GM21576 (cell line): ENCODE results near the gene AP1G1.

ENCODE experiments used
- ATAC-seq: cut with Tn5 transposase; IDR thresholded peaks from one replicate; pipeline ENCODE4 v1.9.1; 2021; ENCODE audit warnings: mild to moderate bottlenecking, moderate library complexity; ENCODE audit not compliant: unreplicated experiment

Gene AP1G1

GRCh38 chr16:71758293-71758760 is 50.3 kb downstream of the AP1G1 start:
- ATAC-seq = no peak

DNA sequence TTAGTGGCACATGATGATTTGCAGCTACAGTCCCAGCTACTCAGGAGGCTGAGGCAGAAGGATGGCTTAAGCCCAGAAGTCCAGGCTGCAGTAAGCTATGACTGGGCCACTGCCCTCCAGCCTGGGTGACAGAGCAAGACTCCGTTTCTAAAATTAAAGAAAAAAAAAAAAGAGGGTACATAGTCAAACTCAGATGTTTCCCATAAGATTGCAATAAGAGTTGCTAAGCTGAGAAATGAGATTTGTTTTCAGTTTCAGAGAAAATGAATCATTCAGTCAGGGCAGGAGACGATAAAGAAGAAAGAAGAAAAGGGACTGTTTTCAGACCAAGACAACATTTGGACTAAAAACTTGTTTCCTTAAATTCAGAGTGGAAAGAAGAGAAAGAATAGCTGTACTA is 54.0 kb downstream of the AP1G1 start:
- no peak for ATAC-seq

DNA sequence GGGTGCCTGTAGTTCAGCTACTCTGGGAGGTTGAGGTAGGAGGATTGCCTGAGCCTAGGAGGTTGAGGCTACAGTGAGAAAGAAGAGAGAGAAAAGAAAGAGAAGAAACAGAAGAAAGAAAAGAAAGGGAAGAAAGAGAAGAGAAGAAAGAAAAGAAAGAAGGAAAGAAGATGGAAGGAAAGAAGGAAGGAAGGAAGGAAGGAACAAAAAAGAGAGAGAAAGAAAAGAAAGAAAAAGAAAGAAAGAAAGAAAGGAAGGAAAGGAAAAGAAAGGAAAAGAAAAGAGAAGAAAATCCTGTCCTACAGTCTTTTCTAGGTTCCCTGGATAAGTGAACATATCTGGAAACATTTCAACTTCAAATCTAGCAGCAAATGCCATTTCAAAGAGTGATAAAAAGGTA is 54.5 kb downstream of the AP1G1 start:
- no peak for ATAC-seq

GRCh38 chr16:71748226-71748625 is 60.4 kb downstream of the AP1G1 start:
- no peak for ATAC-seq

GRCh38 chr16:71746442-71747046 is 62.1 kb downstream of the AP1G1 start:
- ATAC-seq = no peak

DNA sequence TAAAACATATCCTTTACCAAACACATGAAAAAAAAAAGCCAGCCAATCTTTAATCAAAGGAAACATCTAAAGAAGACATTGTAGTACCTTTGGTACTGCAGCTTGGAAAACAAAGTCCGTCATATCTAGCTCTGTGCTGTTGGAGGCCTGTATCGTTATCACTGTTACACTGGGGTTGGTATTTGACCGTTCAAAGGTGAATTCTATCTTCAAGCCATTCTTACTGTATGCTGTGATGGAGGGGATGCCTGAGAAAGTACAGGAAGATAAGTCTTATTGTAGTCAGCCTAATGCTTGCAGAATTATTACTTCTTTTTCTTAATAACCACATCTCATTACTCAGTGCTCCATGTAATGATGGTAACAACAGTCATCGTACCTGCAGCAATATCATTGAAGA is 69.8 kb downstream of the AP1G1 start:
- no peak for ATAC-seq

DNA sequence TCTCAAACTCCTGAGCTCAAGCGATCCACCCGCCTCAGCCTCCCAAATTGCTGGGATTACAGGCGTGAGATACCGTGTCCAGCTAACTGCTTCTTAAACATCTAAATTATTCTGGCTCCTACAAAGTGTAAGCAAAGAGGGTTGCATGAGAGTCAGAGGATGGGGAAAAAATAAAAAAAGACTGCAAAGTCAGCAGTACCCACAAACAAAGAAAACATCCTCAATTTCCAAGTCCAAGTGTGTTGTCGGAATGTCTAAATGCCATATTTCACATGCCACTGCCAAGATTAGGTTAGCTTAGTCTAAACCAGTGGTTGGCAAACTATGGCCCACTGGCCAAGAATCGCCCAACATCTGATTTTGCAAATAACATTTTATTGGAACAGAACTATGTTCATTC is 71.1 kb downstream of the AP1G1 start:
- no peak for ATAC-seq

DNA sequence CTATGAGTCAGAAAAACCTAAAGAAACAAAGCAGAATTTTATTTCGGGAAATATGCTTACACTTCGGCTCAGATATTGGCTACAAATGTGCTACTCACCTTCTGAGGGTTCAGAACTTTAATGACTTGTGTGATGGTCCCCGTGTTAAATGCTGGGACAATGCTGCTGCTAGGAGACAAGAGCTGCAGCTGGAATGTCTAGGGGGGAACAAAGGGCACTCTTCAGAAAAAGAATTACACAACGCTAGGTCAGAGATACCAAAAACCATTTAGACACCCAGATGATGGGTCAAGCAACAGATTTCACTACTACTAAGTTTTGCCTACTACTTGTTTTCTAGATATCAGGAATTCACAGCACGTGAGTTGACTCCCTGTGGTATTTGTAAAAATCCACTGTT is 74.1 kb downstream of the AP1G1 start:
- ATAC-seq = no peak

- ATAC-seq = no peak
These were observed 76.0 kb downstream of the AP1G1 start for GRCh38 chr16:71732587-71732986.

GRCh38 chr16:71727551-71728324 is 80.9 kb downstream of the AP1G1 start:
- no peak for ATAC-seq

DNA sequence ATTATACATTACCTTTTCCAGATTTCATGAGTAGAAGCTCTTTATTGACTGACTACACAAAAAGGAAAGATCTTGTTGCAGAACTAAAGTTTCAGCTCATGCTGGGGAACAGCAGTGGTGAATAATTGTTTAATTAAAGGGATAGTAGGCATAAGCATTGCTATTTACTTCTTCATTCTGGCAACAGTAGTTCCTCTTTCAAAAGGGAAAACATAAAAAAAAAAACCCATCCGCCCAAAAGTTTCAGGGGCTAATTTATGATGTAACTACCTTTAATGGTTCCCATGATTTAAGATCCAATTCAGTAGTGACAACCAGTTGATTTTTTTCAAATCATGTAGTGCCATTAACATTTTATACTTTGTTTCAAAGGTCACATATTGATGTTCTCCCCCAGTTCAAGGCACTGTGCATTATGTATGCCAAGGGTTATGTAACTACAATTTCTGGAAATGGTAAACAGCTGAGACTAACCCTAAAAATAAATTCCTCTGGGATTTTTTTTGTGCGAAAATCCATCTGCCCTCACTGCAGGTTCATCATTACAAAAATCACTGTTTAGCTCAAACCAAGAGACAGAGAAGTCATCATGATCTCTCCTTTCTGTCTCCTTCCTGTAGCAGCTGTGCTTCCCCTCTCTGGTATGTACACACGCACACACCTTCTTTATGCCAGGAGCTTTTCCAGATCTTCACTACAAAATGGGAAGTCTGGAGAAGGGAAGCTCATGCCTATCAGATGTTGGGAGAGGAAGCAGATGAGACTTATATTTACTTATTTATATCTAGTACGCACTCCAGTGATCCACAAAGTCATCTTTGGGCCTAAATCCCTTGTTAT is 81.9 kb downstream of the AP1G1 start:
- ATAC-seq = no peak

DNA sequence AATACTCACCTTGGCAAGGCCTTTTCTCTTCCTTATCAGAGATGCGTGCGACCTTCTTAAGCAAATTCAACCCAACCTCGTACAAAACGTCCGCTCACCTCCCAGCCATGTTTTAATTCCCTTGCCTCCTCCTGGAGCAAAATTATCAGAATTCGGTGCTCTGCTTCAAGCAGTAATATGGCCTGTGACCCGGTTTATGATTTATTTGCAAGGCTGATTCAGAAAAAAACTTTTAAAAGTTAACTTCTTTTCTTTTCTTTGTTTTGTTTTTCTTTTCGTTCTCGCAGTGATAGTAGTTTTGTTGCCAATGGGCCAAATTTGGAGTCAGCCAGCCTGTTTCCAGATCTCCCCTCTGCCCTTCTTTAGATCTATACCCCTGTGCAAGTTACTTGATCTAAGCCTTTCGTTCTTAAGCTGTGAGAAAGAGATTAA is 84.3 kb downstream of the AP1G1 start, which contains the start of gene PHLPP2:
Gene PHLPP2 (minus strand): TSS at position 382 of the 432 bp plus-strand sequence. CDS start 9,906 bp downstream, outside the sequence.
- ATAC-seq = no peak

DNA sequence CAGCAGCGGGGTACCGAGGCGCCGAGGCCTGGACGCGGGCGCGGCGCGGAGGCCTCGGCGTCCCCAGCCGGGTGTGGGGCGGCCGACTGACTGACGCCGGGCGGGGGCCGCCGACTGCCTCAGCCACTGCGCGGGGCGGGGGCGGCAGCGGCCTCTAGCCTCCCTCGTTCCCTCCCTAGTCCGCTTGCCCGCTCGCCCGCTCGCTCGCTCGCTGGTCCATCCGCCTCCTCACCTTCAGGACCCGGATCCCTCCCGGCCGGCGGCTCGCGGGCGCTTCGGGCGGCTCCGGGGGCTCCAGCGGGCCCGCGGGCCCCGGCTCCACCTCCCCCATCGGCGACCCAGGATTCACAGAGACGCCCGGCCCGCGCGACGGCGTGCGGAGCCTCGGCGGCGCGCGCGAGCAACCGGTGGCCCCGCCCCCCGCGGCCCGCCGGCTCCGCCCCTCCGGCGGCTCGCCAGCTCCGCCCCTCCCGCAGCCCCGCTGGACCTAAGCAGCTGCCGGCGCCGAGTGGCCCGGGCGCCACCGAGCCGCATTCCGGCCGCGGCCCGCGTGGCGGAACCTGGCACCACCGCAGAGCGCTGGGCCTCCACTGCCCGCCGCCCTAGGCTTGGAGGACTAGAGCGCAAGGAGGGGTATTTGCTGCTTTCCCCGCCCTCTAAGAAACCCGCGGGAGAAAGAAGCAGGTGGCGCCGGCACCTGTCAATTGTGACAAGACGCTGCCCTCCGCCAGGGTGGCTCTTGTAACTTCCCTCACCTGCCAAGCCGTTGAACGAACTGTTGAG is 84.9 kb downstream of the AP1G1 start:
- ATAC-seq = peak; percentile 71

- ATAC-seq = peak; percentile 28
These were observed 85.7 kb downstream of the AP1G1 start for GRCh38 chr16:71722801-71723536.

GRCh38 chr16:71721066-71721740 is 87.4 kb downstream of the AP1G1 start:
- ATAC-seq = no peak

DNA sequence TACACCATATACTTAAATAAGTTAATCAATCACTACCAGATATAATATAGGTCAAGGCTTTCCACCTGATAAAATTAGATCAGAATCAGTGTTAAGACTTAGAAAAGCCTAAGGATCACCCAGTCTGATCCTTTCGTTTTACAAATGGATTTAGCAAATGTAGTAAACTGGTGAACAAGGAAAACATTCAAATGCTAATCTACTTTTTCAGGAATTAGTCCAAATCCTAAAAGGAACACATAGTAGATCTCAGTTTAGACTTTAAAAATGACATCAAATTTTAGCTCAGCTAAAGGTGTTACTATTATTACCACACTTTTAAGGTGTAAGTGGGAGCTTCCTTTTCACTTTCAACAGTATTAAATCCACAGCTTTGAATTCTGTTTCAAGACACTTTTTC is 96.1 kb downstream of the AP1G1 start:
- no peak for ATAC-seq

DNA sequence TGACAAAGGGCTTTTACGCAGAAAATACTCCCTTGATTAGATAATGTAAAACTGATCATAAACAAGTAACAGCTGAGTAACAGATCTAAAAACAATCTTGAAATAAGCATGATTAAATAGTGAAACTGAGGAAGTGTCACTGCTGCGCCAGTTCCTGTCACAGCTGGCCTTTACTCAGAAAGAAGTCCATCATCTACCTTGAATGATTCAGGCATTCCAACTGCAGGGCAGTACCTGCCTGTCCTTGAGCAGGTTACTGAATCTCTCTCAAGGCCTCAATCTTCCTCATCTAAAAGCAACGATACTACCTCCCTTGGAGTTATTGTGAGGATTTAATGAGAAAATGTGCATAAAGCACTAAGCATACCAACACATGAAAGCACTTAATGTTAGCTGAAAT is 96.8 kb downstream of the AP1G1 start:
- no peak for ATAC-seq

- no peak for ATAC-seq
These were observed 99.3 kb downstream of the AP1G1 start for GRCh38 chr16:71709229-71709781.

DNA sequence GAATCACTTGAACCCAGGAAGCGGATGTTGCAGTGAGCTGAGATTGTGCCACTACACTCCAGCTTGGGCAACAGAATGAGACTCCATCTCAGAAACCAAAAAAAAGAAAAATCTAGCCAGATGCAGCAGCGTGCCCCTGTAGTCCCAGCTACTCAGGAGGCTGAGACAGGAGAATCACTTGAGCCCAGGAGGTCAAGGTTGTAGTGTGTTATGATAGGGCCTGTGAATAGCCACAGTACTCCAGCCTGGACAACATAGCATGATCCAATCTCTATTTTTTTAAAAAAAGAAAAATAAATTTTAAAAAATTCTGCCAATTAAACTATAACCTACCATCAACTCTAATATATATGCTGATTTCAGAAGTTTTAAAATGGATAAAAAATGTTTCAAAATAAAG is 99.9 kb downstream of the AP1G1 start:
- no peak for ATAC-seq
